Frontal cortex (tissue), 4 donors: Measurements from ENCODE around the gene SDF2L1. TPM values are rescaled to one million over a fixed set of nuclear protein-coding genes. Genes with fewer than 3 reads are reported as not detected.
A peak's percentile ranks its signal among the peaks of the same experiment; 100 is the strongest.
"Not testable (repeated sequence)": the region's sequence is repeated elsewhere in the genome, so short reads cannot be mapped to it uniquely, and the experiment has no call there.

ENCODE experiments used
- DNase-seq, 2 donors: peaks; one replicate each; pipeline ENCODE4 v3.0.0; 2012; ENCODE audit warnings: low spot score in 2 of 2
- FAIRE-seq: peaks from 2 replicates; lab custom pipeline; 2012; peaks lifted over from hg19 to GRCh38; lab: Jason Lieb, UNC
- small RNA-seq: library from RNA; depleted of rRNA; stranded (forward); fragments of <200 nt; gene quantifications from one replicate; pipeline ENCODE3, GENCODE V24; 2014
- total RNA-seq: library from RNA; depleted of rRNA; stranded (reverse); fragments of >200 nt; gene quantifications from one replicate; pipeline ENCODE4 v1.2.3, GENCODE V29; 2014
- donor health status: control.
- donor health status: control.
- donor health status: control.

SDF2L1 gene
- total RNA-seq, 1 donor from 2014 or later, result 2.9 TPM

- DNase-seq, result no peak
Observed at GRCh38 chr22:21682385-21683175, 40.5 kb downstream of the SDF2L1 start.

GRCh38 chr22:21683401-21683811 lies 41.3 kb downstream of the SDF2L1 start:
- DNase-seq, result no peak
- FAIRE-seq, result no peak

More at GRCh38 chr22:21682385-21683175, 40.5 kb downstream of the SDF2L1 start:
- no peak for FAIRE-seq

GRCh38 chr22:21684492-21685163 lies 42.5 kb downstream of the SDF2L1 start:
- no peak for DNase-seq
- FAIRE-seq, result no peak

GRCh38 chr22:21685164-21685513 lies 43.0 kb downstream of the SDF2L1 start:
- no peak for DNase-seq
- FAIRE-seq, result no peak

GRCh38 chr22:21686193-21686608 lies 44.1 kb downstream of the SDF2L1 start:
- FAIRE-seq, result no peak
- DNase-seq, result no peak

- FAIRE-seq, result no peak
- DNase-seq, result no peak
Observed at GRCh38 chr22:21686634-21687393, 44.7 kb downstream of the SDF2L1 start.

- no peak for DNase-seq
- no peak for FAIRE-seq
Observed at GRCh38 chr22:21687685-21688259, 45.7 kb downstream of the SDF2L1 start.

GRCh38 chr22:21688341-21688705 lies 46.2 kb downstream of the SDF2L1 start:
- no peak for FAIRE-seq

GRCh38 chr22:21688706-21689381 lies 46.7 kb downstream of the SDF2L1 start:
- DNase-seq (no peak), FAIRE-seq (no peak)

More at GRCh38 chr22:21688341-21688705, 46.2 kb downstream of the SDF2L1 start:
- DNase-seq, result no peak

- FAIRE-seq (no peak), DNase-seq (no peak)
Observed at GRCh38 chr22:21690401-21690801, 48.3 kb downstream of the SDF2L1 start.

- no peak for FAIRE-seq
- no peak for DNase-seq
Observed at GRCh38 chr22:21691816-21692215, 49.7 kb downstream of the SDF2L1 start.

- DNase-seq, FAIRE-seq: not testable (repeated sequence)
Observed at GRCh38 chr22:21692856-21693255, 50.8 kb downstream of the SDF2L1 start.

GRCh38 chr22:21693333-21693998 lies 51.4 kb downstream of the SDF2L1 start:
- DNase-seq, result no peak
- FAIRE-seq, result no peak

Small RNA genes lying within 50 kb of the gene (small RNA-seq; reads per million reads assigned to genes)
- gene MIR301B, result 8.8 reads per million, percentile 95 among the genes with 10 or more reads in this experiment

Other genes with a start within 250 kb of the SDF2L1 start
- 6.1 TPM for gene HIC2, start 224.9 kb upstream of the SDF2L1 start, total RNA-seq
- gene TMEM191C, start 174.9 kb upstream of the SDF2L1 start, total RNA-seq, result 2.4 TPM
- gene RIMBP3C, start 90.8 kb upstream of the SDF2L1 start, total RNA-seq, result 0.82 TPM
- gene UBE2L3, start 74.6 kb upstream of the SDF2L1 start, total RNA-seq, result 27.3 TPM
- 7.7 TPM for gene YDJC, start 12.3 kb upstream of the SDF2L1 start, total RNA-seq
- gene CCDC116, start 9.5 kb upstream of the SDF2L1 start, total RNA-seq, result not detected
- 20.4 TPM for gene PPIL2, start 23.7 kb downstream of the SDF2L1 start, total RNA-seq
- 104 TPM for gene YPEL1, start 93.5 kb downstream of the SDF2L1 start, total RNA-seq
- 74.2 TPM for gene MAPK1, start 225.3 kb downstream of the SDF2L1 start, total RNA-seq